SK-N-SH (cell line): ENCODE results near the gene AHCYL1. TPM values are rescaled to one million over a fixed set of nuclear protein-coding genes. Genes with fewer than 3 reads are reported as not detected.

Experiments
- CTCF ChIA-PET: fragments of 300-600, 350-600 bp; formaldehyde crosslinking; extraction: SDS; loops from one replicate; lab custom pipeline; 2021; lab: Yijun Ruan, JAX
- POLR2A ChIA-PET: fragments of 350-600 bp; sonication (Branson Sonifier 250); formaldehyde crosslinking; extraction: SDS; loops from one replicate; lab custom pipeline; 2020; ENCODE audit warnings: antibody characterized with exemption, inconsistent platforms; lab: Yijun Ruan, JAX
- DNase-seq: peaks from one replicate; pipeline ENCODE4 v3.0.0; 2012
- H2AFZ ChIP-seq: fragments of 200-600 bp; sonication (generic); 2 replicates; pipeline ENCODE4 v1.8.1; 2016; ENCODE audit warnings: antibody characterized with exemption, mild to moderate bottlenecking, low read depth
- H3F3A ChIP-seq: fragments of 200-600 bp; sonication (generic); replicated peaks from 2 replicates; pipeline ENCODE3; 2016; ENCODE audit warnings: antibody characterized with exemption, mild to moderate bottlenecking; ENCODE audit not compliant: insufficient read depth
- H3K27ac ChIP-seq, 2 experiments: fragments of 200-500 bp in 1 of 2; fragments of 200-600 bp in 1 of 2; sonication (Bioruptor generic) in 1 of 2; sonication (generic), shearing (Covaris generic) in 1 of 2; 2 replicates each; pipeline versions ENCODE4 v1.5.1 to v1.6.1; 2014 to 2016; ENCODE audit warnings: low read depth in 2 of 2, inconsistent platforms in 1 of 2, low read length in 1 of 2, mild to moderate bottlenecking in 1 of 2, mixed read lengths in 1 of 2
- H3K27me3 ChIP-seq: fragments of 200-600 bp; sonication (generic), shearing (Covaris generic); 2 replicates; pipeline ENCODE4 v1.6.1; 2016; ENCODE audit warnings: mixed run types; ENCODE audit not compliant: insufficient read depth
- H3K36me3 ChIP-seq, 2 experiments: fragments of 200-500 bp in 1 of 2; fragments of 200-600 bp in 1 of 2; sonication (Bioruptor generic) in 1 of 2; sonication (generic) in 1 of 2; replicated peaks in 1 of 2; 2 replicates each; pipeline versions ENCODE3 to v1.5.1; 2014 to 2016; ENCODE audit warnings: low read length in 1 of 2, mild to moderate bottlenecking in 1 of 2; ENCODE audit not compliant: insufficient read depth in 2 of 2, control insufficient read depth in 1 of 2
- H3K4me1 ChIP-seq, 2 experiments: fragments of 200-500 bp in 1 of 2; fragments of 200-600 bp in 1 of 2; sonication (Bioruptor generic) in 1 of 2; sonication (generic), shearing (Covaris generic) in 1 of 2; 2 replicates each; pipeline versions ENCODE4 v1.5.1 to v1.6.1; 2014 to 2016; ENCODE audit warnings: low read depth in 1 of 2, low read length in 1 of 2, mixed run types in 1 of 2; ENCODE audit not compliant: insufficient read depth in 2 of 2, control insufficient read depth in 1 of 2
- H3K4me2 ChIP-seq: fragments of 200-600 bp; sonication (generic), shearing (Covaris generic); 2 replicates; pipeline ENCODE4 v1.6.1; 2017; ENCODE audit warnings: mixed run types
- H3K4me3 ChIP-seq, 2 experiments: fragments of 200-500 bp in 1 of 2; fragments of 200-600 bp in 1 of 2; sonication (Bioruptor generic) in 1 of 2; sonication (generic), shearing (Covaris generic) in 1 of 2; 2 replicates each; pipeline versions ENCODE4 v1.5.1 to v1.8.1; 2014 to 2016; ENCODE audit warnings: low read depth in 2 of 2, inconsistent platforms in 1 of 2, low read length in 1 of 2, mild to moderate bottlenecking in 1 of 2, mixed read lengths in 1 of 2, moderate library complexity in 1 of 2
- H3K79me2 ChIP-seq: fragments of 200-600 bp; sonication (generic); 2 replicates; pipeline ENCODE4 v1.8.1; 2017; ENCODE audit warnings: mild to moderate bottlenecking; ENCODE audit not compliant: insufficient read depth
- H3K9ac ChIP-seq: fragments of 200-600 bp; sonication (generic); 2 replicates; pipeline ENCODE4 v1.6.1; 2017; ENCODE audit warnings: mixed run types
- H3K9me2 ChIP-seq: fragments of 200-600 bp; sonication (generic); 2 replicates; pipeline ENCODE4 v1.6.1; 2017; ENCODE audit warnings: mixed run types
- H3K9me3 ChIP-seq: fragments of 200-600 bp; sonication (generic); 2 replicates; pipeline ENCODE4 v1.6.1; 2017; ENCODE audit warnings: mixed run types, mild to moderate bottlenecking, moderate library complexity
- H4K20me1 ChIP-seq: fragments of 200-600 bp; sonication (generic); 2 replicates; pipeline ENCODE4 v1.6.1; 2017; ENCODE audit warnings: mild to moderate bottlenecking, mixed run types; ENCODE audit not compliant: insufficient read depth
- CHD2 ChIP-seq: fragments of 150-350 bp; IDR thresholded peaks from 2 replicates; pipeline ENCODE4 v1.6.1; 2018; ENCODE audit warnings: low read length; ENCODE audit not compliant: partially characterized antibody
- CTCF ChIP-seq: fragments of 200-600 bp; sonication (generic); IDR thresholded peaks from 2 replicates; pipeline ENCODE4 v1.6.1; 2017; ENCODE audit warnings: antibody characterized with exemption, mild to moderate bottlenecking, moderate library complexity
- ELF1 ChIP-seq: IDR thresholded peaks from 2 replicates; pipeline ENCODE4 v1.4.0; 2012
- EP300 ChIP-seq, 2 experiments: IDR thresholded peaks; 2 replicates each; pipeline versions ENCODE4 v1.4.0 to v1.6.1; 2012; ENCODE audit warnings: borderline replicate concordance in 1 of 2, low read depth in 1 of 2, low read length in 1 of 2
- FOXJ3 ChIP-seq: sonication (generic); formaldehyde crosslinking; IDR thresholded peaks from 2 replicates; pipeline ENCODE4 v1.5.1; 2020; ENCODE audit warnings: mild to moderate bottlenecking, missing genetic modification reagents
- FOXM1 ChIP-seq: IDR thresholded peaks from 2 replicates; pipeline ENCODE4 v1.4.0; 2012; ENCODE audit warnings: low read depth, mild to moderate bottlenecking
- GABPA ChIP-seq: IDR thresholded peaks from 2 replicates; pipeline ENCODE4 v1.4.0; 2012; ENCODE audit warnings: low read depth, mild to moderate bottlenecking
- JUND ChIP-seq: IDR thresholded peaks from 2 replicates; pipeline ENCODE4 v1.4.0; 2012
- MAX ChIP-seq: IDR thresholded peaks from 2 replicates; pipeline ENCODE4 v1.4.0; 2012; ENCODE audit warnings: low read depth
- NFIC ChIP-seq: IDR thresholded peaks from 2 replicates; pipeline ENCODE4 v1.4.0; 2012; ENCODE audit warnings: borderline replicate concordance
- NRF1 ChIP-seq: IDR thresholded peaks from 2 replicates; pipeline ENCODE4 v1.6.1; 2012; ENCODE audit warnings: low read depth, mild to moderate bottlenecking, low read length
- POLR2AphosphoS5 ChIP-seq: IDR thresholded peaks from 2 replicates; pipeline ENCODE4 v1.6.1; 2012; ENCODE audit warnings: low read depth, low read length
- RFX5 ChIP-seq: IDR thresholded peaks from 2 replicates; pipeline ENCODE4 v1.6.1; 2012; ENCODE audit warnings: mild to moderate bottlenecking, improper control_type of control experiment, low read length
- RXRA ChIP-seq: IDR thresholded peaks from 2 replicates; pipeline ENCODE4 v1.4.0; 2012; ENCODE audit warnings: low read depth, mild to moderate bottlenecking, borderline replicate concordance
- TAF1 ChIP-seq: IDR thresholded peaks from 2 replicates; pipeline ENCODE4 v1.6.1; 2012; ENCODE audit warnings: low read depth, mild to moderate bottlenecking, low read length, moderate library complexity, borderline replicate concordance
- TCF12 ChIP-seq: IDR thresholded peaks from 2 replicates; pipeline ENCODE4 v1.4.0; 2012
- TEAD4 ChIP-seq: IDR thresholded peaks from 2 replicates; pipeline ENCODE4 v1.4.0; 2012; ENCODE audit warnings: mild to moderate bottlenecking, borderline replicate concordance; ENCODE audit not compliant: insufficient read depth
- YY1 ChIP-seq: IDR thresholded peaks from 2 replicates; pipeline ENCODE4 v1.4.0; 2012; ENCODE audit warnings: low read depth, mild to moderate bottlenecking
- WGBS: methylation state at CpG from one replicate; pipeline ENCODE4 v1.1.6; 2017; ENCODE audit warnings: low lambda C conversion rate; 5-methylcytosine and 5-hydroxymethylcytosine counted together
- polyA plus RNA-seq, 3 experiments: library from polyadenylated mRNA; depleted of rRNA; stranded (reverse); fragments of >200 nt; gene quantifications; 2 replicates each; pipeline ENCODE4 v1.2.3, GENCODE V29; 2012
- TF ChIP-seq, protein P1 (sequence below): IDR thresholded peaks from 2 replicates; pipeline ENCODE4 v1.4.0; 2012; ENCODE audit warnings: low read depth, borderline replicate concordance
- TF ChIP-seq, protein P2 (sequence below): IDR thresholded peaks from 2 replicates; pipeline ENCODE4 v1.4.0; 2012; ENCODE audit warnings: low read depth, borderline replicate concordance

The AHCYL1 gene
- polyA plus RNA-seq, 1 of the 3 experiments (the other 2 are of a cell fraction): 39.7 TPM

DNA sequence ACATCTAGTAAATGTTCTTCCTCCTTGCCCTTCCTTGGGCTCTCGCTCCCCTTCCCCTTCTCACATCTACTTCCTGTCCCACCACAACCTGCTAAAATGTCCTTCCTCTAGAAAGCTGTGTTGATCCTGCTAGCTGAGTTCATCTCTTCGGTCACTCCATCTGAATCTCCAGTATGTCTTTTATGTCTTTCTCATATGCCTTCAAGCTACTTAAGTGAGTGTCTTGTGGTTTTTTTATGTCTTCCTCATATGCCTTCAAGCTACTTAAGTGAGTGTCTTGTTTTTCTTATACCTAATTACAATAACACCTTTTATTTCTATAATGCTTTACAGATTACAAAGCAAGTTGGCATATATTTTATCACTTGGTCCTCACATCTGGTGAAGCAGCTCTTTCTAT, 40.0 kb upstream of the AHCYL1 start:
- Histone ChIP-seq H3K9me2 (no peaks in the 10 kb centered on the region), H3K36me3 (no peaks in the 10 kb centered on the region), H3F3A (no peaks in the 10 kb centered on the region), H3K79me2 (no peaks in the 10 kb centered on the region), H3K4me1 (no peaks in the 10 kb centered on the region), H3K9me3 (no peaks in the 10 kb centered on the region), H4K20me1 (no peaks in the 10 kb centered on the region), H3K4me2 (no peak overlapping the region), H3K27me3 (no peaks in the 10 kb centered on the region), H3K4me3 (no peak overlapping the region), H3K27ac (no peak overlapping the region), H2AFZ (no peak overlapping the region), H3K9ac (no peak overlapping the region)
- 91% methylated on average over 2 of the region's 2 CpGs for WGBS
- ChIA-PET CTCF (interaction anchor here (4.6 kb wide), 1 partner anchor 40 kb away, joined by 23 read pairs; the partner anchor contains the start of gene AHCYL1), POLR2A (no interaction called here)
- DNase-seq: no peak
- TF ChIP-seq NFIC: no peak
- no peak for TF ChIP-seq CTCF
- TF ChIP-seq NRF1: no peak
- no peak for TF ChIP-seq FOXM1
- TF ChIP-seq, protein P1, sequence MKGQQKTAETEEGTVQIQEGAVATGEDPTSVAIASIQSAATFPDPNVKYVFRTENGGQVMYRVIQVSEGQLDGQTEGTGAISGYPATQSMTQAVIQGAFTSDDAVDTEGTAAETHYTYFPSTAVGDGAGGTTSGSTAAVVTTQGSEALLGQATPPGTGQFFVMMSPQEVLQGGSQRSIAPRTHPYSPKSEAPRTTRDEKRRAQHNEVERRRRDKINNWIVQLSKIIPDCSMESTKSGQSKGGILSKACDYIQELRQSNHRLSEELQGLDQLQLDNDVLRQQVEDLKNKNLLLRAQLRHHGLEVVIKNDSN: no peak
- TF ChIP-seq FOXJ3: no peak
- no peak for TF ChIP-seq RXRA
- no peak for TF ChIP-seq YY1
- no peak for TF ChIP-seq TEAD4
- no peak for TF ChIP-seq GABPA

- no peaks in the 10 kb centered on the region for H3K36me3 ChIP-seq
- H3K27ac ChIP-seq: no peak overlapping the region
- ChIA-PET CTCF (interaction anchor here (1.5 to 4.6 kb wide), 2 partner anchors 38 to 170 kb away, joined by 3 to 23 read pairs; partner anchors contain the start of gene AHCYL1), POLR2A (no interaction called here)
- H3K4me3 ChIP-seq: no peak overlapping the region
- H2AFZ ChIP-seq: no peak overlapping the region
- 71% methylated on average over 5 of the region's 6 CpGs for WGBS
- no peaks in the 10 kb centered on the region for H3K9me2 ChIP-seq
- no peaks in the 10 kb centered on the region for H3K79me2 ChIP-seq
- H3K27me3 ChIP-seq: no peaks in the 10 kb centered on the region
- no peak for DNase-seq
- no peaks in the 10 kb centered on the region for H3F3A ChIP-seq
- no peaks in the 10 kb centered on the region for H3K9me3 ChIP-seq
- no peak overlapping the region for H3K4me2 ChIP-seq
- no peaks in the 10 kb centered on the region for H3K4me1 ChIP-seq
- no peak overlapping the region for H3K9ac ChIP-seq
- H4K20me1 ChIP-seq: no peaks in the 10 kb centered on the region
- TF ChIP-seq TAF1 (no peak), RXRA (no peak), TCF12 (no peak), ELF1 (no peak), CTCF (no peak), CHD2 (no peak), POLR2AphosphoS5 (no peak), EP300 (IDR thresholded peaks at IDR 0.05; ENCODE audit: borderline replicate concordance in 1 of 2, low read depth in 1 of 2, low read length in 1 of 2) (no peak), MAX (no peak), FOXM1 (no peak), NRF1 (no peak), RFX5 (no peak), JUND (no peak)
- TF ChIP-seq, protein P2, sequence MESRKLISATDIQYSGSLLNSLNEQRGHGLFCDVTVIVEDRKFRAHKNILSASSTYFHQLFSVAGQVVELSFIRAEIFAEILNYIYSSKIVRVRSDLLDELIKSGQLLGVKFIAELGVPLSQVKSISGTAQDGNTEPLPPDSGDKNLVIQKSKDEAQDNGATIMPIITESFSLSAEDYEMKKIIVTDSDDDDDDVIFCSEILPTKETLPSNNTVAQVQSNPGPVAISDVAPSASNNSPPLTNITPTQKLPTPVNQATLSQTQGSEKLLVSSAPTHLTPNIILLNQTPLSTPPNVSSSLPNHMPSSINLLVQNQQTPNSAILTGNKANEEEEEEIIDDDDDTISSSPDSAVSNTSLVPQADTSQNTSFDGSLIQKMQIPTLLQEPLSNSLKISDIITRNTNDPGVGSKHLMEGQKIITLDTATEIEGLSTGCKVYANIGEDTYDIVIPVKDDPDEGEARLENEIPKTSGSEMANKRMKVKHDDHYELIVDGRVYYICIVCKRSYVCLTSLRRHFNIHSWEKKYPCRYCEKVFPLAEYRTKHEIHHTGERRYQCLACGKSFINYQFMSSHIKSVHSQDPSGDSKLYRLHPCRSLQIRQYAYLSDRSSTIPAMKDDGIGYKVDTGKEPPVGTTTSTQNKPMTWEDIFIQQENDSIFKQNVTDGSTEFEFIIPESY: no peak
Measured at GRCh38 chr1:109946511-109946910, 38.1 kb upstream of the AHCYL1 start.
